Lower lobe of right lung (tissue), 2 donors: ENCODE results near the gene FSTL4. TPM values are rescaled to one million over a fixed set of nuclear protein-coding genes. Genes with fewer than 3 reads are reported as not detected.

ENCODE experiments used
- ATAC-seq, 2 donors: fragments of 200-7000 bp; cut with Tn5 transposase; one replicate each; pipeline ENCODE4 v1.9.1; 2020 to 2022; ENCODE audit warnings: mild to moderate bottlenecking in 2 of 2, moderate library complexity in 2 of 2
- DNase-seq: peaks from one replicate; pipeline ENCODE4 v3.0.0-alpha.2; 2020
- H3K27ac ChIP-seq: fragments of 200-600 bp; one replicate; pipeline ENCODE4 v1.8.0; 2022
- H3K27me3 ChIP-seq: fragments of 200-600 bp; one replicate; pipeline ENCODE4 v1.8.0; 2022; ENCODE audit warnings: low read depth
- H3K36me3 ChIP-seq: fragments of 200-600 bp; one replicate; pipeline ENCODE4 v1.8.0; 2022; ENCODE audit warnings: mild to moderate bottlenecking
- H3K4me1 ChIP-seq: fragments of 200-600 bp; one replicate; pipeline ENCODE4 v1.8.0; 2022
- H3K4me3 ChIP-seq: fragments of 200-600 bp; one replicate; pipeline ENCODE4 v1.8.0; 2022; ENCODE audit warnings: mild to moderate bottlenecking
- H3K9me3 ChIP-seq: fragments of 200-600 bp; one replicate; pipeline ENCODE4 v1.8.0; 2022
- CTCF ChIP-seq: fragments of 200-600 bp; IDR thresholded peaks from one replicate; pipeline ENCODE4 v1.8.0; 2022; ENCODE audit warnings: antibody characterized with exemption, mild to moderate bottlenecking
- intact Hi-C: fragments of 100-400 bp; cut with DNase I; formaldehyde crosslinking; loops from one replicate; pipeline ENCODE4 v1.11.0; 2022
- total RNA-seq: library from RNA; stranded (reverse); fragmentation: NEBNext Ultra II Directional; extraction: Animal tissue kit (Norgen Biotek cat#: 25700); gene quantifications from one replicate; pipeline ENCODE4 v1.2.1, GENCODE V29; 2021
- donor health status: DM: no; HTN: yes; CAD: no; lungs with severe emphysema.

The FSTL4 gene
- total RNA-seq, 1 donor from 2014 or later, result 1.9 TPM

- H3K27me3 ChIP-seq, result no peaks in the 10 kb centered on the region
- H3K27ac ChIP-seq, result no peak overlapping the region
- H3K9me3 ChIP-seq, result no peaks in the 10 kb centered on the region
- ATAC-seq, result no peak
- DNase-seq, result no peak
- H3K4me3 ChIP-seq, result no peak overlapping the region
- H3K36me3 ChIP-seq, result no peaks in the 10 kb centered on the region
- intact Hi-C loops, result no loop called here
- no peaks in the 10 kb centered on the region for H3K4me1 ChIP-seq
- TF ChIP-seq CTCF, result no peak
Observed at GRCh38 chr5:133370904-133371303, 241.4 kb downstream of the FSTL4 start.

GRCh38 chr5:133370036-133370831 is 242.1 kb downstream of the FSTL4 start:
- DNase-seq (no peak), ATAC-seq (no peak)
- TF ChIP-seq CTCF, result no peak
- H3K4me3 ChIP-seq, result no peak overlapping the region
- intact Hi-C loops, result no loop called here
- no peaks in the 10 kb centered on the region for H3K36me3 ChIP-seq
- H3K9me3 ChIP-seq, result no peaks in the 10 kb centered on the region
- H3K27me3 ChIP-seq, result no peaks in the 10 kb centered on the region
- H3K27ac ChIP-seq, result no peak overlapping the region
- H3K4me1 ChIP-seq, result no peaks in the 10 kb centered on the region

GRCh38 chr5:133368916-133369783 is 243.2 kb downstream of the FSTL4 start:
- no peaks in the 10 kb centered on the region for H3K36me3 ChIP-seq
- TF ChIP-seq CTCF, result no peak
- intact Hi-C loops, result no loop called here
- H3K27ac ChIP-seq, result no peak overlapping the region
- no peaks in the 10 kb centered on the region for H3K9me3 ChIP-seq
- no peaks in the 10 kb centered on the region for H3K27me3 ChIP-seq
- ATAC-seq, result no peak
- H3K4me3 ChIP-seq, result no peak overlapping the region
- no peaks in the 10 kb centered on the region for H3K4me1 ChIP-seq
- no peak for DNase-seq

- ATAC-seq, result no peak
- no peak for DNase-seq
- no peak overlapping the region for H3K27ac ChIP-seq
- H3K9me3 ChIP-seq, result no peaks in the 10 kb centered on the region
- intact Hi-C loops, result no loop called here
- H3K4me3 ChIP-seq, result no peak overlapping the region
- no peaks in the 10 kb centered on the region for H3K4me1 ChIP-seq
- no peak for TF ChIP-seq CTCF
- no peaks in the 10 kb centered on the region for H3K27me3 ChIP-seq
- no peaks in the 10 kb centered on the region for H3K36me3 ChIP-seq
Observed at GRCh38 chr5:133367984-133368383, 244.4 kb downstream of the FSTL4 start.

- no peak overlapping the region for H3K27ac ChIP-seq
- no peak overlapping the region for H3K4me3 ChIP-seq
- DNase-seq (no peak), ATAC-seq (no peak)
- TF ChIP-seq CTCF, result no peak
- no peaks in the 10 kb centered on the region for H3K9me3 ChIP-seq
- H3K36me3 ChIP-seq, result no peaks in the 10 kb centered on the region
- intact Hi-C loops, result no loop called here
- H3K27me3 ChIP-seq, result no peaks in the 10 kb centered on the region
- no peaks in the 10 kb centered on the region for H3K4me1 ChIP-seq
Observed at GRCh38 chr5:133367071-133367786, 245.1 kb downstream of the FSTL4 start.
